Pons (tissue), 1 donor: Measurements from ENCODE around the gene COPE.

Experiments used
- DNase-seq: peaks from one replicate; pipeline ENCODE4 v3.0.0-alpha.2; 2016; ENCODE audit warnings: low spot score

The COPE gene

GRCh38 chr19:18867751-18868150, 51.4 kb downstream of the COPE start:
- no peak for DNase-seq

DNA sequence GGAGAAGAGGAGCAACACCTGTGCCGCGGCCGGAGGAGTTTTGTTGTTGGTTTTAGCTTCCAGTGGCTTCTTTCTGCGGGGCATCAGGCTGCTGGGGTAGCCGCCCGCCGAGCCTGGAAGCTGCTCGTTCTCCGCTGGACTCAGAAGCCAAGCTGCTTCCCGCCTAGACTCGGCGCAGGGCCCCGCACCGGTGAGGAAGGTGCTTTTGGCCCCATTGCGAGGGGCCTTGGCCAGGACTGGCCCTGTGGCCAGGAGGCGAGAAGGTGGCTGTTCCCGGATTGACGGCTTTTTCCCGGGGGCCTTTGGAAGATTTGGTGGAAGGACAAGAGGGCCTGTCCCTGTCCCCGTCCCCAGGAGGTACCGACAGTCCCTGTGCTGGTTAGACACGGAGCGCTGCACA, 52.0 kb downstream of the COPE start:
- DNase-seq: no peak

DNA sequence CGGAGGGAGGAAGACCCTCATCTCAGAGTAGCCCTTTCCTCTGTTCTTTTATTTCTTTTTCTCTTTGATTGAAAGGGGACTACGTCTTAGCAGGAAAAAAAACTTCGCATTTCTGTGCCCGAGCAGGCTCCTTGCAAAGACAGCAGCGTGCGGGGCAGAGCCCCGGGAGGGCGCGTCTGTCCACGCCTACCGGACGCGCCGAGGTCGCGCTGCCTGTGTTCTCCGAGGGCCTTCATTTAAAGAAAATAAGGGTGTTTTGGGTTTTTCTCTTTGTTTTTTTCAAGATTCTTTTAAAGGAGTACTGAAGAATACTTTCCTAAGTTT, 52.4 kb downstream of the COPE start:
- DNase-seq: no peak

GRCh38 chr19:18865973-18866799, 53.0 kb downstream of the COPE start:
- peak; percentile 47 for DNase-seq

DNA sequence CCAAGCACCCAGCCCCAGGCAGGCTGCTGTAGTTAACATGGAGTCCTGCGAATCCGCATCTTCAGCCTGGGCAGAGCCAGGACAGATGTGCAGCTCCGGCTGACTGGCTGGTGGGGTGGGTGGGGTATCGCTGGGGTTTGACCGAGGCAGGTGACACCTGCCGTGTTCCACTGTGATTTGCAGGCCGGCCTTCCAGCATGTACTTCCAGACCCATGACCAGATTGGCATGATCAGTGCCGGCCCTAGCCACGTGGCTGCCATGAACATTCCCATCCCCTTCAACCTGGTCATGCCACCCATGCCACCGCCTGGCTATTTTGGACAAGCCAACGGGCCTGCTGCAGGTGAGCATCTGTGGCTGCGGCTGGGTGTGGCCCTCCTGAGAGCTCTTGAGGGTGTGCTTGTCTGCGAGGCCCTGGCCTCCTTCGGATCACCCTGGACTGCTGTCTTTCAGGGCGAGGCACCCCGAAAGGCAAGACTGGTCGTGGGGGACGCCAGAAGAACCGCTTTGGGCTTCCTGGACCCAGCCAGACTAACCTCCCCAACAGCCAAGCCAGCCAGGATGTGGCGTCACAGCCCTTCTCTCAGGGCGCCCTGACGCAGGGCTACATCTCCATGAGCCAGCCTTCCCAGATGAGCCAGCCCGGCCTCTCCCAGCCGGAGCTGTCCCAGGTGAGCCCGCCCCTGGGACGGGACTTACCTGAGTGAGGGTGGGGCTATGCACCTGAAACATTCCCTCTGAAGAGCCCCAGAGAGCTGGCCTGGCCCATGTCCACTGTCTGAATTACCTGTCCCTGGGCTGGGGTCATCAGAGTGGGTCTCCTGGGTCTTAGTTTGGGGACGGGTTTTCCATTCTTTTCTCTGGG, 53.8 kb downstream of the COPE start:
- DNase-seq: no peak

DNA sequence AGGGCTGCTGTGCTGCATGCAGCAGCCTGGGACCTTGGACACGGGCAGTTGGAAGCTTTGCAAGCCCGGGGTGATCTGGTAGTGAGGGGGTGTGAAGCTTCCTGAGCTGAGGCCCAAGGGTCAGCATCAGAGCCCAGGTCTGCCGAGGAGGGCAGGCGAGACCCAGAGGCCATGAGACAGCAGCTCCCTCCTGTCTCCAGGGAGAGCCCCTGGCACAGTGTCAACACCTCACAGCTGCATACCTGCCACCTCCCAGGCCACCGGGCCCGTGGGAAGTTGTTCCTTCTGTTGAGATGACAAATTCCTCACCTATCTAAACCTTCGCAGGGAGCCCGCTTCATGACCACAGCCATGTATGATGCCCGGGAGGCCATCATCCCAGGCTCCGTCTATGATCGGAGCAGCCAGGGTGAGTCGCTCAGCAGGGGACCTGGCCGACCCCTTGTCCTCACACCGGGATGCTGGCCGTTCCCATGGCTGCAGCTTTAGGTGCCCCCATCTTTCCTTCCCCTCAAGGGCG, 55.3 kb downstream of the COPE start:
- DNase-seq: no peak

DNA sequence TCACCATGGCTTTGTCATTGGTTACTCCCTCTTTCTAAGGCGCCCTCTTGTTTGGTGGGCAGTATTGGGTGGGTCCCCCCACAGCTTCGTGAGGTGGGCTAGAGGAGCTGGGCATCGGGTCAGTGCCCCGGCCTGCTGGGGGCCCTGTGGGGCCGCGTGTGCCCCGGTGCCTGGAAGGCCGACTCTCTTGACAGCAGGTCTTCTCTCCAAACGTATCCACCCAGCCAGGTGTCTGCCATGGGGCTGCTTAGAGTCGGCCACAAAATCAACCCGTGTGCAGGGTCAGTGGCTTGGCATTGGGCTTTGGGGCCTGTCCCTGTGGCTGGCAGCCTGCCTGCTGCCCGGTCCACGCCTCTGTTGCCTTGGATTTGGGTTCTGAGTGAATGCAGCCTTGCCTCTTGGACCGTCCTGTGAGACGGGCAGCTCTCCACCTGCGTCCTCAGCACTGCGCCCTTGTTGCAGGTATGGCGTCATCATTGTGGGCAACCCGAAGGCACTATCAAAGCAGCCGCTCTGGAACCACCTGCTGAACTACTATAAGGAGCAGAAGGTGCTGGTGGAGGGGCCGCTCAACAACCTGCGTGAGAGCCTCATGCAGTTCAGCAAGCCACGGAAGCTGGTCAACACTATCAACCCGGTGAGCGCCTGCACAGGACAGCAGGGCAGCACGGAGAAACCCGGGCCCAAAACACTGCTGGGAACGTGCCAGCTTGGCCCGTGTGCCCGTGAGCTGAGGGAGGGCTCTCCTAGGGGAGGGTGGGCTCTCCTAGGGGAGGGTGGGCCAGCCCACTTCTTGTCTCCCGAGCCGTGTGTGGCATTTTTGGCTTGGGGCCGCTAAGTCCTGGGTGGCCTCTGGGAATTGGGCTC, 56.0 kb downstream of the COPE start:
- no peak for DNase-seq

DNA sequence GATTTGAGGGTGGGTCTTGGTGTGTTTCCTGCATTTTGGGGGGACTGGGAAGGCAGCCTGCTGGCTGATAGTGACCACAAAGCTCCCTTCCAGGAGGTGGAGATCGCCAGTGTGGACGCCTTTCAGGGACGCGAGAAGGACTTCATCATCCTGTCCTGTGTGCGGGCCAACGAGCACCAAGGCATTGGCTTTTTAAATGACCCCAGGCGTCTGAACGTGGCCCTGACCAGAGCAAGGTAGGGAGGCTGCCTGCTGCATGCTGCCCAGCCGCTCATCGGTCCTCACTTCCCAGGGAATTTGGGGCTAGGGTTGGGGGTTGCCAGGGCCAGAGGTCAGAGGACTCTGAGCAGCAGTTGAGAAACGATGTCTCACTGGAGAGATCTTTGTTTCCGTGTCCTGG, 57.3 kb downstream of the COPE start:
- DNase-seq: no peak

GRCh38 chr19:18861235-18861634, 58.0 kb downstream of the COPE start:
- DNase-seq: peak; percentile 55

GRCh38 chr19:18860725-18861124, 58.5 kb downstream of the COPE start:
- DNase-seq: no peak

DNA sequence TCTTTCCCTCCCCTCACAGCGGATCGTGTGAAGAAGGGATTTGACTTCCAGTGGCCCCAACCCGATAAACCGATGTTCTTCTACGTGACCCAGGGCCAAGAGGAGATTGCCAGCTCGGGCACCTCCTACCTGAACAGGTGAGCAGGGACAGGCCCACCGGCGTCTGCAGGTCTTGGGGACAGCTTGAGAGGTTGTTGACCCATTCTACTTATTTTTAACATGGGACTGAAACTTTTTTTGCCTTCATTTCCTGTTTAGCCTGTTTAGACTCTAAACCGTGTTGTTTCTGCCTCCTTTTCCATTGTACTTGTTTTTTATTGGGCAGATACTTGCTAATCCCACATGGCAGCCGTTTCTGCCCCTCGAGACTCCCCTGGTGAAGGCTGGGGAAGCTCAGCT, 58.9 kb downstream of the COPE start:
- no peak for DNase-seq

DNA sequence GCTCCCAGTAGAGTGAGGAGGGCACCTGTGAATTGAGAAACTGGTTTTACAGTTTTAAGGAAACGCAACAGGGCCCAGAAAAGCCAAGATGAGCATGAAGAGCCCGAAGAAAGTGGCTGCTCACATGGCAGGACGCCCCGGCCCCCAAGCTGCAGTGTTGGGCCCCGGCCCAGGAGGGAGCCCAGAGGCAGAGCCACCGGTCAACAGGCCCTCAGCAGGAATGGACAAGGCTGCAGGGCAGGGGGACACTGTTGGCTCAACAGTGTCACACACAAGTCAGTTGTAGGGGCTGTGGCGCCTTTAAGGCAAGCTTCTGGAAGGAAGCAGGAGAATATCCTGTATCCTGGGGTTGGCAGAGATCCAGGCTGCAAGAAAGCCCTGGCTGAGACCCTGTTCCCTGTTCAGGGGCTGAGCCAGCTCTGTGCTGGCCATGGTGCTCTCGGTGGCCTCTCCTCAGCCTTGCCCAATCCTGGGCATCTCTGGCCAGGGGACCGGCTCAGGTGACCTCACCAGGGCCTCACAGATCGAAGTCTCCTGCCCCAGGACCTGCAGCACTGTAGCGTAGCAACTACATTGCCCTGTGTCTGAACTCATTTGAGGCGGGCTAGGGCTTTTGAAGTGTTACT, 59.4 kb downstream of the COPE start:
- no peak for DNase-seq

GRCh38 chr19:18858906-18859646, 60.1 kb downstream of the COPE start:
- DNase-seq: no peak

DNA sequence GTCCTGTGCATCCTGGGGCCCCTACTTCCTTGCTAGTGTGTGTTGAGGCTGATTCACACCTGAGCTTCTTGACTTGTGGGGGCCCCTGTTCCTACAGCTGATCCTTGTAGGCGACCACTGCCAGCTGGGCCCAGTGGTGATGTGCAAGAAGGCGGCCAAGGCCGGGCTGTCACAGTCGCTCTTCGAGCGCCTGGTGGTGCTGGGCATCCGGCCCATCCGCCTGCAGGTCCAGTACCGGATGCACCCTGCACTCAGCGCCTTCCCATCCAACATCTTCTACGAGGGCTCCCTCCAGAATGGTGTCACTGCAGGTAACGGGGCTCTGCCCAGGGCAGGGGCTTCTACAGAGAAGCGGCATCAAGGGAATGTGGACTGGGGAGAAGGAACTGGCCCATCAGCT, 62.0 kb downstream of the COPE start:
- DNase-seq: no peak

DNA sequence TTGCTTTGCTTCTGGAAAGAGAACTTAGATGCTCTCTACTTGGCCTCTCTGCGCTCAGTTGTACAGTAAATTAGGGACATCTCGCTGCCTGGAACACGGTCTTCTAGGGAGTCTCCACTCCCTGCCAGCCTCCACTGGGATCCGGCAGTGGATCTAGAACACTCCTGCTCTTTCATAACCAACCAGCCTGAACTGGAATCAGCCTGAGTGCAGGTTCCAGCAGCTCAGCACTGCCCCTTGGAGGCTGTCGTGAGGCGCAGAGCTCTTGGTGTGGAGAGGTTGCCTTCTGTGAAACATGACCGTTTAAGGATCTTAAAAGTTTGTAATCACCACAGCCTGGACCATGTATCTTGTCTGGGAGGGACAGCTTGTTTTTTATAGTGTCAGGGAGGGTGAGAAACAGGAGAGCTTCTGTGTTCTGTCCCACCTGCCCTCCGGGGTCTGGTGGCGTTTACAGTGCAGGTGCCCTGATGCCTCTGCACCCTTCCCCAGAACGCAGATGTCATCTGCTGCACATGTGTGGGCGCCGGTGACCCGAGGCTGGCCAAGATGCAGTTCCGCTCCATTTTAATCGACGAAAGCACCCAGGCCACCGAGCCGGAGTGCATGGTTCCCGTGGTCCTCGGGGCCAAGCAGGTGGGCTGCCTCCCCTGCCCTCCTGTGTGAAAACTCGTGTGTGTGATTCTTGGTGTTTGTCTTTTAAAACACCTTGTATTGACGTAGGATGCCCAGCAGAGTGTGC, 62.6 kb downstream of the COPE start:
- DNase-seq: peak; percentile 93

GRCh38 chr19:18855647-18856384, 63.4 kb downstream of the COPE start:
- no peak for DNase-seq

- DNase-seq: no peak
Observed at GRCh38 chr19:18854982-18855381, 64.2 kb downstream of the COPE start.

GRCh38 chr19:18853755-18854427, 65.3 kb downstream of the COPE start:
- DNase-seq: no peak

GRCh38 chr19:18852648-18853047, 66.5 kb downstream of the COPE start:
- DNase-seq: no peak
